Karpas-422 (cell line): ENCODE data around the gene PVALEF. TPM values are rescaled to one million over a fixed set of nuclear protein-coding genes. Genes with fewer than 3 reads are reported as not detected.
A peak's percentile ranks its signal among the peaks of the same experiment; 100 is the strongest.

ENCODE experiments used
- DNase-seq: peaks from one replicate; pipeline ENCODE4 v3.0.0-alpha.2; 2015
- H2AFZ ChIP-seq: fragments of 200-600 bp; sonication (generic); 2 replicates; pipeline ENCODE4 v1.6.1; 2014; ENCODE audit warnings: antibody characterized with exemption, low read length, mixed read lengths
- H3K27ac ChIP-seq: fragments of 200-600 bp; sonication (generic); 2 replicates; pipeline ENCODE4 v1.5.1; 2014; ENCODE audit warnings: mild to moderate bottlenecking, low read length, moderate library complexity
- H3K27me3 ChIP-seq: fragments of 200-600 bp; sonication (generic); 2 replicates; pipeline ENCODE4 v1.6.1; 2014; ENCODE audit warnings: low read length, mixed read lengths
- H3K36me3 ChIP-seq: fragments of 200-600 bp; sonication (generic); 2 replicates; pipeline ENCODE4 v1.6.1; 2014; ENCODE audit warnings: low read length, mixed read lengths; ENCODE audit not compliant: insufficient read depth
- H3K4me1 ChIP-seq: fragments of 200-600 bp; sonication (generic); 2 replicates; pipeline ENCODE4 v1.6.1; 2014; ENCODE audit warnings: mild to moderate bottlenecking, low read length, mixed read lengths
- H3K4me2 ChIP-seq: fragments of 200-600 bp; sonication (generic); 2 replicates; pipeline ENCODE4 v1.6.1; 2014; ENCODE audit warnings: low read length, low read depth, mild to moderate bottlenecking; ENCODE audit not compliant: poor library complexity, severe bottlenecking
- H3K4me3 ChIP-seq: fragments of 200-600 bp; sonication (generic); 2 replicates; pipeline ENCODE4 v1.5.1; 2014; ENCODE audit warnings: mild to moderate bottlenecking, antibody characterized with exemption, low read length, mixed read lengths
- H3K79me2 ChIP-seq: fragments of 200-600 bp; sonication (generic); 2 replicates; pipeline ENCODE4 v1.6.1; 2014; ENCODE audit warnings: mild to moderate bottlenecking, low read length, mixed read lengths
- H3K9ac ChIP-seq: fragments of 200-600 bp; sonication (generic); 2 replicates; pipeline ENCODE4 v1.6.0; 2014; ENCODE audit warnings: low read length
- H3K9me2 ChIP-seq: fragments of 200-600 bp; sonication (generic), shearing (Covaris generic); replicated peaks from 2 replicates; pipeline ENCODE4 v1.6.0; 2014; ENCODE audit warnings: mild to moderate bottlenecking, low read length, moderate library complexity; ENCODE audit not compliant: insufficient read depth
- H3K9me3 ChIP-seq: fragments of 300-700, 200-600 bp; sonication (generic); 2 replicates; pipeline ENCODE4 v1.6.1; 2014; ENCODE audit warnings: low read length, mixed read lengths
- H4K20me1 ChIP-seq: fragments of 200-600 bp; sonication (generic); 2 replicates; pipeline ENCODE4 v1.6.1; 2014; ENCODE audit warnings: mild to moderate bottlenecking, antibody characterized with exemption, low read length, low read depth; ENCODE audit not compliant: insufficient read depth
- total RNA-seq: library from RNA; depleted of rRNA; stranded (reverse); fragments of >200 nt; shearing (Covaris generic); gene quantifications from 2 replicates; pipeline ENCODE4 v1.2.3, GENCODE V29; 2014; ENCODE audit warnings: low replicate concordance; rRNA removed

PVALEF gene
- not detected in 2 replicates for total RNA-seq

- H3K9ac ChIP-seq, result no peak within 1 kb of the TSS
- H2AFZ ChIP-seq, result no peak within 1 kb of the TSS
- no peak within 1 kb of the TSS for H3K27ac ChIP-seq
- no peaks in the 10 kb centered on the region for H3K79me2 ChIP-seq
- no peaks in the 10 kb centered on the region for H3K4me1 ChIP-seq
- H3K9me2 ChIP-seq, result no peaks in the 10 kb centered on the region
- no peak within 1 kb of the TSS for H3K4me2 ChIP-seq
- H3K27me3 ChIP-seq, result no peaks in the 10 kb centered on the region
- H3K9me3 ChIP-seq, result no peaks in the 10 kb centered on the region
- no peaks in the 10 kb centered on the region for H3K36me3 ChIP-seq
- H3K4me3 ChIP-seq, result no peak within 1 kb of the TSS
- DNase-seq, result no peak
- H4K20me1 ChIP-seq, result no peaks in the 10 kb centered on the region
Observed at GRCh38 chr17:81165246-81166032, at the start of gene PVALEF. PVALEF (plus strand) TSS chr17:81165507; CDS start chr17:81181227, 15,720 bp downstream.

- no peak overlapping the region for H3K9ac ChIP-seq
- no peaks in the 10 kb centered on the region for H3K9me2 ChIP-seq
- no peak for DNase-seq
- no peaks in the 10 kb centered on the region for H3K79me2 ChIP-seq
- H3K36me3 ChIP-seq, result no peaks in the 10 kb centered on the region
- no peaks in the 10 kb centered on the region for H4K20me1 ChIP-seq
- no peak overlapping the region for H3K4me3 ChIP-seq
- no peaks in the 10 kb centered on the region for H3K9me3 ChIP-seq
- no peak overlapping the region for H3K4me2 ChIP-seq
- H3K27me3 ChIP-seq, result no peaks in the 10 kb centered on the region
- no peak overlapping the region for H2AFZ ChIP-seq
- H3K4me1 ChIP-seq, result no peaks in the 10 kb centered on the region
- H3K27ac ChIP-seq, result no peak overlapping the region
Observed at GRCh38 chr17:81115749-81116464, 49.4 kb upstream of the PVALEF start.

- no peaks in the 10 kb centered on the region for H3K27me3 ChIP-seq
- no peak overlapping the region for H3K9ac ChIP-seq
- no peak for DNase-seq
- no peaks in the 10 kb centered on the region for H3K9me2 ChIP-seq
- H3K4me3 ChIP-seq, result no peak overlapping the region
- H3K4me1 ChIP-seq, result no peaks in the 10 kb centered on the region
- no peaks in the 10 kb centered on the region for H3K9me3 ChIP-seq
- no peaks in the 10 kb centered on the region for H4K20me1 ChIP-seq
- H2AFZ ChIP-seq, result no peak overlapping the region
- H3K4me2 ChIP-seq, result no peak overlapping the region
- H3K79me2 ChIP-seq, result no peaks in the 10 kb centered on the region
- no peaks in the 10 kb centered on the region for H3K36me3 ChIP-seq
- H3K27ac ChIP-seq, result no peak overlapping the region
Observed at GRCh38 chr17:81116704-81117103, 48.6 kb upstream of the PVALEF start.

- no peaks in the 10 kb centered on the region for H3K9me2 ChIP-seq
- H3K27ac ChIP-seq, result no peak overlapping the region
- H3K27me3 ChIP-seq, result no peaks in the 10 kb centered on the region
- H4K20me1 ChIP-seq, result no peaks in the 10 kb centered on the region
- no peaks in the 10 kb centered on the region for H3K4me1 ChIP-seq
- DNase-seq, result no peak
- no peak overlapping the region for H3K4me2 ChIP-seq
- H2AFZ ChIP-seq, result no peak overlapping the region
- H3K36me3 ChIP-seq, result no peaks in the 10 kb centered on the region
- no peaks in the 10 kb centered on the region for H3K79me2 ChIP-seq
- no peak overlapping the region for H3K9ac ChIP-seq
- H3K4me3 ChIP-seq, result no peak overlapping the region
- H3K9me3 ChIP-seq, result no peaks in the 10 kb centered on the region
Observed at GRCh38 chr17:81117672-81118198, 47.6 kb upstream of the PVALEF start.

GRCh38 chr17:81118308-81119221 lies 46.7 kb upstream of the PVALEF start:
- H4K20me1 ChIP-seq, result no peaks in the 10 kb centered on the region
- H3K27me3 ChIP-seq, result no peaks in the 10 kb centered on the region
- no peak for DNase-seq
- H3K4me3 ChIP-seq, result no peak overlapping the region
- H3K9me3 ChIP-seq, result no peaks in the 10 kb centered on the region
- no peaks in the 10 kb centered on the region for H3K79me2 ChIP-seq
- no peak overlapping the region for H2AFZ ChIP-seq
- H3K9ac ChIP-seq, result no peak overlapping the region
- no peaks in the 10 kb centered on the region for H3K9me2 ChIP-seq
- no peaks in the 10 kb centered on the region for H3K4me1 ChIP-seq
- no peak overlapping the region for H3K27ac ChIP-seq
- H3K4me2 ChIP-seq, result no peak overlapping the region
- H3K36me3 ChIP-seq, result no peaks in the 10 kb centered on the region

- Histone ChIP-seq H3K27ac (no peak overlapping the region), H3K9ac (no peak overlapping the region), H3K36me3 (no peaks in the 10 kb centered on the region), H3K27me3 (no peaks in the 10 kb centered on the region), H4K20me1 (no peaks in the 10 kb centered on the region), H3K79me2 (no peaks in the 10 kb centered on the region), H3K4me3 (no peak overlapping the region), H3K4me2 (no peak overlapping the region), H2AFZ (no peak overlapping the region), H3K9me3 (no peaks in the 10 kb centered on the region), H3K4me1 (no peaks in the 10 kb centered on the region), H3K9me2 (no peaks in the 10 kb centered on the region)
- peak; percentile 97 for DNase-seq
Observed at GRCh38 chr17:81119223-81120148, 45.8 kb upstream of the PVALEF start.

- no peak overlapping the region for H3K27ac ChIP-seq
- H4K20me1 ChIP-seq, result no peaks in the 10 kb centered on the region
- no peaks in the 10 kb centered on the region for H3K9me2 ChIP-seq
- no peak overlapping the region for H3K9ac ChIP-seq
- no peaks in the 10 kb centered on the region for H3K4me1 ChIP-seq
- no peaks in the 10 kb centered on the region for H3K27me3 ChIP-seq
- H2AFZ ChIP-seq, result no peak overlapping the region
- no peaks in the 10 kb centered on the region for H3K79me2 ChIP-seq
- H3K4me3 ChIP-seq, result no peak overlapping the region
- no peaks in the 10 kb centered on the region for H3K36me3 ChIP-seq
- H3K9me3 ChIP-seq, result no peaks in the 10 kb centered on the region
- no peak overlapping the region for H3K4me2 ChIP-seq
- DNase-seq, result no peak
Observed at GRCh38 chr17:81120149-81120484, 45.2 kb upstream of the PVALEF start.
